Measurements from ENCODE around the gene CUL1. TPM values are rescaled to one million over a fixed set of nuclear protein-coding genes. Genes with fewer than 3 reads are reported as not detected.
A peak's percentile ranks its signal among the peaks of the same experiment; 100 is the strongest.

The CUL1 gene
- 41.4 TPM for total RNA-seq
- polyA plus RNA-seq = 10 to 100 TPM; 44.5 to 56.9 (median 48.0) TPM

DNA sequence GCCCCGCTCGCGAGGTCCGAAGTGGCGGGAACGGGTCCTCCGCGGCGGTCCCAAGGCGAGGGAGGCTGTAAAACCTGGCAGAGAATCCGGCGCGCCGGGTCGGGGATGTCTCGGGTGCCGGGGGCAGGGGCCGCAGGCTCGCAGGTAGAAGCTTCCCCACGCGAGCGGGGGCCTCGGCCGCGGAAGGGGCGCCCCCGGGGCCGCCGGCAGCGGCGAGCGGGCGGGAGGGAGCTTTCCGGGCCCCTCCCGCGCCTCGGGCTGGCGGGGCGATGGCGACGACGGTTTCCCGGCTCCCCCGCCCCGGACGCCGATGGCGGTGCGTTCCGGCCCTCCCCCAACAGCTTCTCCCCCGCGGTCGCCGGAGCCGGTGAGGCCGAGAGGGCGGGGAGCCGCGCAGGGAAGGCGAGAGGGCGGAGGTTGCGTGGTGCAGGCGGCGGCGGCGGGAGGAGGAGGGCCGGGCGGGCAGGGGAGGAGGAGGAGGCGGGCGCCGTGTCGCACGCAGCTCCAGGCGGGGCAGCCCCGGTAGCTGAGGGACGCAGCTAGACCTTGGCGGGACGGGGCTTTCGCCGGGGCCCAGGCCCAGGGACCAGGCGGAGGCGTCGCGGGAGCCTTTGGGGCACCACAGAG is at the start of gene CUL1:
CUL1 (plus strand) TSS at position 507 of the 627 bp plus-strand sequence. CDS start 31,220 bp downstream, outside the sequence.
- H3K27me3 Mint-ChIP-seq = peaks cover 5% of the 10 kb centered on the region
- Histone ChIP-seq H3K27me3 (ENCODE audit: control insufficient read depth, insufficient read depth, low read length) (no peaks in the 10 kb centered on the region), H3K4me3 (ENCODE audit: low read depth, low read length) (peak within 1 kb of the TSS; percentile 94), H3K9me3 (ENCODE audit: control insufficient read depth in 2 of 2, low read length in 2 of 2) (no peaks in the 10 kb centered on the region), H3K4me1 (ENCODE audit: control insufficient read depth, insufficient read depth, low read length, poor library complexity, severe bottlenecking) (peaks cover 33% of the 10 kb centered on the region), H3K27ac (ENCODE audit: insufficient read depth, low read length, poor library complexity, severe bottlenecking) (peak within 1 kb of the TSS; percentile 80), H3K36me3 (ENCODE audit: control insufficient read depth, insufficient read depth, low read length) (no peaks in the 10 kb centered on the region)
- H3K27ac Mint-ChIP-seq = peak within 1 kb of the TSS; percentile 86 to 96 (median 89)
- ATAC-seq (ENCODE audit: low read depth in 2 of 2) = peak; percentile 74 to 83
- H3K4me1 Mint-ChIP-seq = peaks cover 34 to 57% (median 50%) of the 10 kb centered on the region in 4 donors
- H3K9me3 Mint-ChIP-seq = peaks cover 0 to 2% (median 0%) of the 10 kb centered on the region in 7 donors
- peak; percentile 82 to 91 (median 84) for DNase-seq
- no peaks in the 10 kb centered on the region for H3K36me3 Mint-ChIP-seq
- peak within 1 kb of the TSS; percentile 90 to 95 (median 92) for H3K4me3 Mint-ChIP-seq

DNA sequence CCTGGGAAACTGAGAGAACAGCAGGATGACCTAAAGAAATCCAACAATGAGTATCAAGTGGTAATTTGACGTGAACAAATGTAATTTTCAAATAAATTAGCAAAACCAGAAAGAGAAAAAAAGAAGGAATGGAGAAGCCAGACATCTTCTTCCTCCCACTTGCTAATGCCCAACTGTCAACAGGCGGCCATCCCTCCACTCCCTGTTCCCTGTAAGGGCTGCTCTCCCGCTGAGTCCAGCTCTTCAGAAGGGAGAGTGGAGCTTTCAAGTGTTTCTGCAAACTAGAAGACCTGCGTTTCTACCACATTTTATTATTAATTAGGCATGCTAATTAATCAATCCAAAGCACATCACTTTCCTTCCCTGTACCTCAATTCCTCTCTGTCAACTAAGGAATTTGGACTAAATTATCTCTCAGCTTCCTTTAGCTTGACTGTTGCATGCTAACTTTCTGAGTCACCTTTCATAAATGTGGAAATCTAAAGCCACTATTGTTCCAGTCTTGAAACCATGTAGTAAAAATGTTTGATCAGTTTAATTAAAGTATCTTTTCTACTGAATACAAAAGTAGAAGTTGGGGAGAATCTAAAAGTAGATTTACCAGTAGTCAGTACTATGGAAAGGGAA is 48.4 kb upstream of the CUL1 start:
- no peak for ATAC-seq (ENCODE audit: low read depth in 2 of 2)
- Mint-ChIP-seq H3K36me3 (no peaks in the 10 kb centered on the region), H3K9me3 (peaks cover 0 to 2% (median 0%) of the 10 kb centered on the region in 7 donors), H3K4me1 (no peaks in the 10 kb centered on the region), H3K4me3 (no peak overlapping the region), H3K27me3 (peaks cover under 1% of the 10 kb centered on the region), H3K27ac (no peak overlapping the region)
- Histone ChIP-seq H3K9me3 (ENCODE audit: control insufficient read depth in 2 of 2, low read length in 2 of 2) (no peaks in the 10 kb centered on the region), H3K4me3 (ENCODE audit: low read depth, low read length) (no peak overlapping the region), H3K27me3 (ENCODE audit: control insufficient read depth, insufficient read depth, low read length) (no peaks in the 10 kb centered on the region), H3K27ac (ENCODE audit: insufficient read depth, low read length, poor library complexity, severe bottlenecking) (no peak overlapping the region), H3K4me1 (ENCODE audit: control insufficient read depth, insufficient read depth, low read length, poor library complexity, severe bottlenecking) (no peaks in the 10 kb centered on the region), H3K36me3 (ENCODE audit: control insufficient read depth, insufficient read depth, low read length) (no peaks in the 10 kb centered on the region)
- DNase-seq = no peak

DNA sequence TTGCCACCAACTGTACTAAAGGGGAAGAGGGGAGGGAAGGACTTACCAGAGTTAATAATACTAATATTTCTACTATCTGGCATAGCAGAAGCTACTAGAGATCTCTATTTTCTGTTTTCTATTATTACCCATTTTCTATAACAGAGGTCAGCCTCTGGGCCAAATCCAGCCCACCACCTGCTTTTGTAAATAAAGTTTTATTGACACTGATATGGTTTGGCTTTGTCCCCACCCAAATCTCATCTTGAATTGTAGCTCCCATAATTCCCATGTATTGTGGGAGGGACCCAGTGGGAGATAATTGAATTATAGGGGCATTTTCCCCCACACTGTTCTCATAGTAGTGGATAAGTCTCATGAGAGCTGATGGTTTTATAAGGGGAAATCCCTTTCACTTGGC is 45.9 kb upstream of the CUL1 start:
- Histone ChIP-seq H3K4me3 (ENCODE audit: low read depth, low read length) (no peak overlapping the region), H3K9me3 (ENCODE audit: control insufficient read depth in 2 of 2, low read length in 2 of 2) (no peaks in the 10 kb centered on the region), H3K27ac (ENCODE audit: insufficient read depth, low read length, poor library complexity, severe bottlenecking) (no peak overlapping the region), H3K27me3 (ENCODE audit: control insufficient read depth, insufficient read depth, low read length) (no peaks in the 10 kb centered on the region), H3K4me1 (ENCODE audit: control insufficient read depth, insufficient read depth, low read length, poor library complexity, severe bottlenecking) (no peaks in the 10 kb centered on the region), H3K36me3 (ENCODE audit: control insufficient read depth, insufficient read depth, low read length) (no peaks in the 10 kb centered on the region)
- Mint-ChIP-seq H3K4me3 (no peak overlapping the region), H3K36me3 (no peaks in the 10 kb centered on the region), H3K9me3 (peaks cover 0 to 2% (median 0%) of the 10 kb centered on the region in 7 donors), H3K27ac (peak overlapping the region in 1 of 3 donors; percentile 16), H3K27me3 (no peaks in the 10 kb centered on the region), H3K4me1 (no peaks in the 10 kb centered on the region)
- no peak for ATAC-seq (ENCODE audit: low read depth in 2 of 2)
- no peak for DNase-seq

DNA sequence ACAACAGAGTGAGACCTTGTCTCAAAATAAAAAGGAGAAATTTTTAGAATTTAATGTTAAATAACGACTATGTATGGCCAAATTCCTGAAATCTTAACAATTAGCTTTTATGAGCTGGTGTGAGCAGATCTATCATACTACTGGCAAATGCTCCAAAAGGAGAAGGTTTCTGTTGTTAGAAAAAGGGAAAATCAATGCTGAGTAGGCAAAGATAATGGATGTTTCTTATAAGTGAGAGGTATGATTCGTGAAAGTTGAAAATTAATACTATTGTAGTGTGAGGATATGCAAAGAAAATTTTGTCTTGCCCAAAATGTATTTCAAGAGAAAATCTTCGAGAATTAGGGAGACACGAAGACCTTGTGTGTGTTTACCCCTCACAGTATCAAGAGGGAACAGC is 40.8 kb upstream of the CUL1 start:
- ATAC-seq (ENCODE audit: low read depth in 2 of 2) (no peak), DNase-seq (no peak)
- Histone ChIP-seq H3K4me1 (ENCODE audit: control insufficient read depth, insufficient read depth, low read length, poor library complexity, severe bottlenecking) (no peaks in the 10 kb centered on the region), H3K27ac (ENCODE audit: insufficient read depth, low read length, poor library complexity, severe bottlenecking) (no peak overlapping the region), H3K27me3 (ENCODE audit: control insufficient read depth, insufficient read depth, low read length) (no peaks in the 10 kb centered on the region), H3K4me3 (ENCODE audit: low read depth, low read length) (no peak overlapping the region), H3K36me3 (ENCODE audit: control insufficient read depth, insufficient read depth, low read length) (no peaks in the 10 kb centered on the region), H3K9me3 (ENCODE audit: control insufficient read depth in 2 of 2, low read length in 2 of 2) (no peaks in the 10 kb centered on the region)
- no peak overlapping the region for H3K27ac Mint-ChIP-seq
- H3K4me1 Mint-ChIP-seq = peaks cover 0 to 5% (median 3%) of the 10 kb centered on the region in 4 donors
- no peak overlapping the region for H3K4me3 Mint-ChIP-seq
- no peaks in the 10 kb centered on the region for H3K36me3 Mint-ChIP-seq
- H3K27me3 Mint-ChIP-seq = no peaks in the 10 kb centered on the region
- no peaks in the 10 kb centered on the region for H3K9me3 Mint-ChIP-seq

DNA sequence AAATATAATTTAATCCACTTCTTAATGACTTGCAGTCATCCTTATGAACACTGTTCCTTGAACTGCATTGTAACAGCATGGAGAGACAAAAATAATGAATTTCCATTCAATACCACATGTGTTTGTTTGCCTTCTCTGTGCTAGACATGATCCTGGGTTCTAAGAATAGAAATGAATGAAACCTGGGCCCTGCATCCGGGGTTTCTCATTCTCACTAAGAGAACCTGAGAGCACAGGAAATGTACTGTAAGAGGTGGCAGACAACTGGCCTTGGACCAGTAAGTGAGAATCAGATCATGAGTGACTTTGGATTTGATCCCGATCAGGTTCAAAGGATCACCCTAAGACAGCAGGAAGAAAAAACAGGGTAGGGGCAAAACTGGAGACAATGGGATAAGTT is 37.2 kb upstream of the CUL1 start:
- no peak overlapping the region for H3K27ac ChIP-seq (ENCODE audit: insufficient read depth, low read length, poor library complexity, severe bottlenecking)
- DNase-seq = peak in 1 of 3 donors; percentile 63
- no peaks in the 10 kb centered on the region for H3K36me3 ChIP-seq (ENCODE audit: control insufficient read depth, insufficient read depth, low read length)
- H3K4me1 ChIP-seq (ENCODE audit: control insufficient read depth, insufficient read depth, low read length, poor library complexity, severe bottlenecking) = no peaks in the 10 kb centered on the region
- Mint-ChIP-seq H3K4me1 (peaks cover 0 to 5% (median 3%) of the 10 kb centered on the region in 4 donors), H3K27ac (peak overlapping the region in 2 of 3 donors; percentile 27 to 69), H3K9me3 (peaks cover 0 to 1% (median 0%) of the 10 kb centered on the region in 7 donors), H3K36me3 (no peaks in the 10 kb centered on the region), H3K4me3 (no peak overlapping the region), H3K27me3 (no peaks in the 10 kb centered on the region)
- H3K27me3 ChIP-seq (ENCODE audit: control insufficient read depth, insufficient read depth, low read length) = no peaks in the 10 kb centered on the region
- H3K4me3 ChIP-seq (ENCODE audit: low read depth, low read length) = no peak overlapping the region
- H3K9me3 ChIP-seq (ENCODE audit: control insufficient read depth in 2 of 2, low read length in 2 of 2) = no peaks in the 10 kb centered on the region
- no peak for ATAC-seq (ENCODE audit: low read depth in 2 of 2)

DNA sequence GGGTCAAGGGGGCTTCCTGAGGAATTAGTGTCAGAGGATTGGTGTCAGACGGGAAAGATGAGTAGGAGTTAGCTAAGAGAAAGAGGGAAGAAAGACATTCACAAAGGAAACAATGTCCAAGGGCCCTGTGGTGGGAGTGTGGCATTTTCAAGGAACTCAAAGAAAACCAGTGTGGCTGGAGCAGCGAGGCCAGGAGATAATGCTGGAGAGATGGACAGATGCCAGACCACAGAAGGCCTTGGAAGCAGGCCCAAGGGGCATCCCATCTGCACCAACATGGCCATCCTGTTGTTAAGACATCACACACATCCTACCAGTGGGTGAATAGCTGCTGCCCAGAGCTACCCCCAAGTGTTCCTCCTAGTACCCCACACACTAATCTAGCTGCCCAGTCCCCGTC is 36.1 kb upstream of the CUL1 start:
- Mint-ChIP-seq H3K4me1 (peaks cover 0 to 10% (median 3%) of the 10 kb centered on the region in 4 donors), H3K4me3 (no peak overlapping the region), H3K36me3 (no peaks in the 10 kb centered on the region), H3K9me3 (peaks cover 0 to 5% (median 0%) of the 10 kb centered on the region in 7 donors), H3K27me3 (no peaks in the 10 kb centered on the region), H3K27ac (no peak overlapping the region)
- ATAC-seq (ENCODE audit: low read depth in 2 of 2) (no peak), DNase-seq (no peak)
- no peaks in the 10 kb centered on the region for H3K4me1 ChIP-seq (ENCODE audit: control insufficient read depth, insufficient read depth, low read length, poor library complexity, severe bottlenecking)
- no peak overlapping the region for H3K27ac ChIP-seq (ENCODE audit: insufficient read depth, low read length, poor library complexity, severe bottlenecking)
- no peak overlapping the region for H3K4me3 ChIP-seq (ENCODE audit: low read depth, low read length)
- H3K9me3 ChIP-seq (ENCODE audit: control insufficient read depth in 2 of 2, low read length in 2 of 2) = no peaks in the 10 kb centered on the region
- H3K36me3 ChIP-seq (ENCODE audit: control insufficient read depth, insufficient read depth, low read length) = no peaks in the 10 kb centered on the region
- no peaks in the 10 kb centered on the region for H3K27me3 ChIP-seq (ENCODE audit: control insufficient read depth, insufficient read depth, low read length)

DNA sequence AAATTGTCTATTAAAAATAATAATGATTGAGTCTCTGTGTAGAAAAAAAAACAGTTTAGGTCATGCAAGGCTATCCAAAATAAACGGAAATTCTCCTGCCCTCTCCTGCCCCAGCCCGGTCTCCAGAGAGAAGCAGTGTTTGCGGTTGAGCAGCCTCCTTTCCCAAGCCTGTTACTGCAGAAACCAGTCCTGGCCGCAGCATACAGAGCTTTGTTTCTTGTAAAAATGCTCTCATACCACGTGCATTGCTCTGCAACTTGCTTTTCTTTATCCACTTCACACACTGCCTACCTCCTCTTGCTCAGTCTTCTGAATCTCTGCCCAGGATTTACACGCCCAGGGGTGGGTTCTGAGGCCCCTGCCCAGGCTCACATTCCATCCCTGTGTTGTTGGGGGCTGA is 34.4 kb upstream of the CUL1 start:
- DNase-seq (no peak), ATAC-seq (ENCODE audit: low read depth in 2 of 2) (no peak)
- H3K27me3 Mint-ChIP-seq = peaks cover 4% of the 10 kb centered on the region
- no peak overlapping the region for H3K4me3 ChIP-seq (ENCODE audit: low read depth, low read length)
- no peak overlapping the region for H3K27ac ChIP-seq (ENCODE audit: insufficient read depth, low read length, poor library complexity, severe bottlenecking)
- peaks cover 0 to 11% (median 3%) of the 10 kb centered on the region in 4 donors for H3K4me1 Mint-ChIP-seq
- H3K27me3 ChIP-seq (ENCODE audit: control insufficient read depth, insufficient read depth, low read length) = no peaks in the 10 kb centered on the region
- H3K4me1 ChIP-seq (ENCODE audit: control insufficient read depth, insufficient read depth, low read length, poor library complexity, severe bottlenecking) = no peaks in the 10 kb centered on the region
- H3K9me3 Mint-ChIP-seq = peaks cover 0 to 8% (median 0%) of the 10 kb centered on the region in 7 donors
- H3K9me3 ChIP-seq (ENCODE audit: control insufficient read depth in 2 of 2, low read length in 2 of 2) = no peaks in the 10 kb centered on the region
- H3K4me3 Mint-ChIP-seq = no peak overlapping the region
- no peaks in the 10 kb centered on the region for H3K36me3 Mint-ChIP-seq
- no peaks in the 10 kb centered on the region for H3K36me3 ChIP-seq (ENCODE audit: control insufficient read depth, insufficient read depth, low read length)
- H3K27ac Mint-ChIP-seq = no peak overlapping the region

All from CD4-positive, CD25-positive, alpha-beta regulatory T cell (primary cell).